Activated CD4-positive, alpha-beta T cell treated with anti-CD3 and anti-CD28 coated beads, Interleukin-2, amount 10 ng/mL, durations not matched to agents 7 days and 5 days (primary cell): ENCODE data around the gene CACNA1E. TPM values are rescaled to one million over a fixed set of nuclear protein-coding genes. Genes with fewer than 3 reads are reported as not detected.

ENCODE experiments used
- CTCF ChIA-PET: fragments of 350-600 bp; sonication (Branson Sonifier 250); formaldehyde crosslinking; loops from one replicate; lab custom pipeline; 2021; ENCODE audit warnings: antibody characterized with exemption; lab: Charles Lee
- POLR2A ChIA-PET: fragments of 350-600 bp; sonication (Branson Sonifier 250); formaldehyde crosslinking; loops from one replicate; lab custom pipeline; 2021; ENCODE audit warnings: antibody characterized with exemption; lab: Charles Lee
- DNase-seq: peaks from one replicate; pipeline ENCODE4 v3.0.0-alpha.2; 2020
- H3K27ac Mint-ChIP-seq: one replicate; pipeline ENCODE4 v1.8.0; 2021; ENCODE audit warnings: mild to moderate bottlenecking, moderate library complexity, mixed read lengths
- H3K27me3 Mint-ChIP-seq: one replicate; pipeline ENCODE4 v1.8.0; 2021; ENCODE audit warnings: mixed read lengths
- H3K36me3 Mint-ChIP-seq: one replicate; pipeline ENCODE4 v1.8.0; 2021; ENCODE audit warnings: low read depth, mixed read lengths
- H3K4me1 Mint-ChIP-seq: one replicate; pipeline ENCODE4 v1.8.0; 2021; ENCODE audit warnings: mixed read lengths
- H3K4me3 Mint-ChIP-seq: one replicate; pipeline ENCODE4 v1.8.0; 2021; ENCODE audit warnings: mild to moderate bottlenecking, moderate library complexity, mixed read lengths
- H3K9me3 Mint-ChIP-seq: one replicate; pipeline ENCODE4 v1.8.0; 2021; ENCODE audit warnings: mixed read lengths
- total RNA-seq, 2 experiments: library from RNA; stranded (reverse); gene quantifications; one replicate each; pipeline ENCODE4 v1.2.3, GENCODE V29; 2021

The CACNA1E gene
- total RNA-seq, 2 experiments from 2014 or later = not detected

- Mint-ChIP-seq H3K4me3 (no peak overlapping the region), H3K27me3 (peaks cover 11% of the 10 kb centered on the region), H3K36me3 (no peaks in the 10 kb centered on the region), H3K27ac (no peak overlapping the region), H3K4me1 (no peaks in the 10 kb centered on the region), H3K9me3 (no peaks in the 10 kb centered on the region)
- CTCF ChIA-PET = no interaction called here
- POLR2A ChIA-PET = no interaction called here
- DNase-seq = no peak
These were observed 282.2 kb downstream of the CACNA1E start for GRCh38 chr1:181765451-181766026.

DNA sequence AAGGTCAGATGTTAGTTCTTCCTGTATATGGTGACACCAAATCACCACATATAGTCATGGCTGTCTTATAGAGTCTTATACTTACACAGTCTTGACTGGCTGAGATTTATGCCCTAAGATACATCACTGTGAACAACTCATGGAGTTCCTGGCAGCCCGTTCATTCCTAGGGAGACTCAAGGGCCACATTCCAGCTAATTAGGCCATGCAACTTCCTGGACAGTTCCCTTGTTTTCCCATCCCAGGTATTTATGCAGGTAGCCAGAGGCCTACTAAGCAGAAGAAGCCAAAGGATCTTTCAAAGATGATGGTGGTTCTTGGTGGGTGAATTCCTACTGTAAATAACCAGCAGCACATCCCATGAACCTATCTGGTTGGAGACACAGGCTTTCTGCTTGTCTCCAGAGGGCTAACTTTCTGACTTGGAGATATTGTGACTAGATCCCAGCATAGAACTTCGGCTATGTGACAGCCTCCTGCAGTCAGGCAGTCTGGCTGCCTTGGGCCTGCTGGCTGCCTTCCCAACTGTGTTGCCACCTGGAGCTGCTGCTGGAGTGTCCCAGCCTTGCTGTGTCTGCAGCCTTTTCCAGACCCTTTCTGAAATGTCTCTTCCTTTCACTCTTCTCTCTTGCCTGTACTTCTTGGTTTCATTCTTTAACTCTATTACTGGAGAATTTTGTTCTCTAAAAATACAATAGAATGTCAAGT, 283.8 kb downstream of the CACNA1E start:
- Mint-ChIP-seq H3K4me1 (no peaks in the 10 kb centered on the region), H3K4me3 (no peak overlapping the region), H3K36me3 (no peaks in the 10 kb centered on the region), H3K27ac (no peak overlapping the region), H3K27me3 (peaks cover 5% of the 10 kb centered on the region), H3K9me3 (no peaks in the 10 kb centered on the region)
- DNase-seq = no peak
- ChIA-PET CTCF (no interaction called here), POLR2A (no interaction called here)

- no peak overlapping the region for H3K27ac Mint-ChIP-seq
- no peak for DNase-seq
- H3K9me3 Mint-ChIP-seq = no peaks in the 10 kb centered on the region
- H3K4me3 Mint-ChIP-seq = no peak overlapping the region
- H3K4me1 Mint-ChIP-seq = no peaks in the 10 kb centered on the region
- H3K36me3 Mint-ChIP-seq = no peaks in the 10 kb centered on the region
- peaks cover 5% of the 10 kb centered on the region for H3K27me3 Mint-ChIP-seq
- ChIA-PET CTCF (no interaction called here), POLR2A (no interaction called here)
These were observed 285.1 kb downstream of the CACNA1E start for GRCh38 chr1:181768211-181768929.

- POLR2A ChIA-PET = no interaction called here
- Mint-ChIP-seq H3K36me3 (no peaks in the 10 kb centered on the region), H3K4me3 (no peak overlapping the region), H3K4me1 (no peaks in the 10 kb centered on the region), H3K27ac (no peak overlapping the region), H3K9me3 (no peaks in the 10 kb centered on the region), H3K27me3 (peaks cover 5% of the 10 kb centered on the region)
- DNase-seq = no peak
- CTCF ChIA-PET = no interaction called here
These were observed 285.6 kb downstream of the CACNA1E start for GRCh38 chr1:181768930-181769280.

DNA sequence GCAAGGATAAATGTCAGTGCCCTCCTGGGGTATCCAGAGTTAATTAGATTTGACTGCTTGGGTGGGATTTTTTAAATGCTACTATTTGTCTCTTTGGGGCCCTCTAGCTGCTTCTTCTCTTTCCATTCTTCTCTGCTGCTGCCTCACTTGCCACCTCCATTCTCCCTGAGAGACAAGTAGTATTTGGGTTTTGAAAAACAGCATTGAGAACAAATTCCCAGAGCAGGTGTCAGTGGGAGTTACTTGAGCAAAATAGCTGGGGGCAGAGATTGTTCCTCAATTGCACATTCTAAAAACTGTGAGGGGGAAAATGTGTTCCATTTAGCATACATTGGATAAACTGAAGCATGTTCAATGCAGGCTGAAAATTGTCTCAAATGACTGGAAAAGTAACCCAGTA, 286.5 kb downstream of the CACNA1E start:
- Mint-ChIP-seq H3K36me3 (no peaks in the 10 kb centered on the region), H3K27me3 (peaks cover 5% of the 10 kb centered on the region), H3K27ac (no peak overlapping the region), H3K9me3 (no peaks in the 10 kb centered on the region), H3K4me1 (no peaks in the 10 kb centered on the region), H3K4me3 (no peak overlapping the region)
- DNase-seq = no peak
- ChIA-PET POLR2A (no interaction called here), CTCF (no interaction called here)

DNA sequence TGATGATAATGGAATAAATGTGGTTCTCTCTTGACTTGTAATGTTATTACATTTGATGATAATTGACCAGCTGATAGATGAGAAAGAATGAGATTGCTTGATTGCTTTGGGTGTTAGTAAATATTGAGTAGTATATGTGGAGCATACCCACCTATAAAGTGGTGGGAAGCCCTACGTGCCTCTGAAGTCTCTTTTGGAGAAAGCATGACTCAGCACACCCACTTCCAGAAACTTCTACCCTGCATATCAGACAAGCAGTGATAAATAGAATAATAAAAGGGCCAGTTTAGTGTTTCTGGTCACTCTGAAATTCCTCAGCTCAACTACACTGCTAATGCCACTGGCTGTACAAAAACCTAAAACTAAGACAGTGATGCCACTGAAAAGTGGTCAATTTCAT, 289.4 kb downstream of the CACNA1E start:
- Mint-ChIP-seq H3K9me3 (no peaks in the 10 kb centered on the region), H3K27me3 (peaks cover 5% of the 10 kb centered on the region), H3K27ac (no peak overlapping the region), H3K36me3 (no peaks in the 10 kb centered on the region), H3K4me1 (no peaks in the 10 kb centered on the region), H3K4me3 (no peak overlapping the region)
- ChIA-PET POLR2A (no interaction called here), CTCF (no interaction called here)
- DNase-seq = no peak

DNA sequence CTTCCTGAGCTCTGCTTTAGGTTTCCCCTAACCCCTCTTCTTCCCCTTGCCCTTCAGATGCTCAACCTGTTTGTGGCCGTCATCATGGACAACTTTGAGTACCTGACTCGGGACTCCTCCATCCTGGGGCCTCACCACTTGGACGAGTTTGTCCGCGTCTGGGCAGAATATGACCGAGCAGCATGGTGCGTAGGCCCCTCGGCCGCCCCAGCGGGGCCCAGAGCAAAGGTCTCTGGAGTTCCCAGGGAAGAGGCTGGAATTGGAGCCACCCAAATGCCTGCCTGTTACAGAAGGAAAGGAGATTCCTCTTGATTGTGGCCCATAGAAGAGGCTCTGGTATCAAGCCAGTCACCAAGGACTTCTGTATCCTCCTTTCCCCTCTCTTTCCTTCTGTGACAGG, 292.7 kb downstream of the CACNA1E start:
- POLR2A ChIA-PET = no interaction called here
- no peak overlapping the region for H3K4me3 Mint-ChIP-seq
- no peaks in the 10 kb centered on the region for H3K4me1 Mint-ChIP-seq

DNA sequence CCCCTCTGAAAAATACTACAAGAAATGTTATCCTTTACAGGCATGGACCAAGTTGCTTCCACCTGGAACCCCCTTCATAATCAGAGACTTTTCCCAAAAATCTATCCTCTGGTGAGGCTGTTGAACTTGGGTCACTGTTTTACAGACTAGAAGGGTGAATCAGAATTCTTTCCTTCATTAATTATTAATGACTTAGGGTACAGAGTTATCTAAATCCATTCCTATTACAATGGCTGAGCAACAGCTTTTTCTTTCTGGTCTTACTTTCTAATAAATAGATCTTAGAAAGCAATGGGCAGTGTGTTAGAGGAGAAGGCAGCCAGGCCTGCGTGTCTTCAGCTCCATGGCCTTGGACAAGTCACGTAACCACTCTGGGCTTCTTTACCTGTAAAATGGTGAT, 294.0 kb downstream of the CACNA1E start:
- no peaks in the 10 kb centered on the region for H3K36me3 Mint-ChIP-seq
- no peaks in the 10 kb centered on the region for H3K9me3 Mint-ChIP-seq
- CTCF ChIA-PET = no interaction called here
- no peaks in the 10 kb centered on the region for H3K4me1 Mint-ChIP-seq
- H3K27ac Mint-ChIP-seq = no peak overlapping the region
- DNase-seq = no peak
- H3K27me3 Mint-ChIP-seq = peaks cover 2% of the 10 kb centered on the region
- H3K4me3 Mint-ChIP-seq = no peak overlapping the region
- POLR2A ChIA-PET = no interaction called here

More for the DNA sequence above, 292.7 kb downstream of the CACNA1E start:
- CTCF ChIA-PET = no interaction called here
- no peak overlapping the region for H3K27ac Mint-ChIP-seq
- H3K27me3 Mint-ChIP-seq = no peaks in the 10 kb centered on the region
- H3K36me3 Mint-ChIP-seq = no peaks in the 10 kb centered on the region
- no peaks in the 10 kb centered on the region for H3K9me3 Mint-ChIP-seq
- no peak for DNase-seq

GRCh38 chr1:181777812-181778211, 294.5 kb downstream of the CACNA1E start:
- Mint-ChIP-seq H3K36me3 (no peaks in the 10 kb centered on the region), H3K27ac (no peak overlapping the region), H3K4me3 (no peak overlapping the region), H3K4me1 (no peaks in the 10 kb centered on the region), H3K27me3 (peaks cover 2% of the 10 kb centered on the region), H3K9me3 (no peaks in the 10 kb centered on the region)
- DNase-seq = no peak
- ChIA-PET POLR2A (no interaction called here), CTCF (no interaction called here)

DNA sequence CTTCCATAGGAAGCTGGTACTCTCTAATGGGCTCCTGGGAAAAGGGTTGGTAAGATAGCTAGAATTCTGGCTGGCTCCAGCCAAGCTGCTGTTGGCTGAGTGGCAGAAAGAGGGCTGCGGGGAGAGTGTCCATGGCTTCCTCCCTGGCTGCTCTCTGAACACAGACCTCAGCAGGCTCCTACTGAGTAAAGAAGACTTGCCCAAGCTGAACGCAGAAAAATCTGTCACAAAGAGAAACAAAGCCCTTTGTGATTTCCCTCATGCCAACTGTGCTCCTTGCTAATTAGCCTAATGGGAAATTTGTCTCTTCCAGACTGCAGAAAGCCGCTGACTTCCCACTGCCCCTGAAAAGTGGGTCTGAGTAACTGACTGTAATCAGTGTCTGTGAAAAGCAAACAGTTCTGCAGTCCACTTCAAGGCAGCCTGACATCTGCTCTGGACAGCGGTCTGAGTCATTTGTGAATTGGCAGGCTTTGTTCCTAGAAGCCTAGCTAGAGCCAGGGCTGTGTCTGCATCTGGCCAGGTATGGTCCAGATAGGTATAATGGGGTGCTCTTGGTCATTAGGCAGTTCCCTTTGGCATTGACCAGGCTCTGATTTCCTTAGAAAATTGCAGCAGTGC, 295.4 kb downstream of the CACNA1E start:
- peaks cover 2% of the 10 kb centered on the region for H3K27me3 Mint-ChIP-seq
- no peak overlapping the region for H3K4me3 Mint-ChIP-seq
- no peak overlapping the region for H3K27ac Mint-ChIP-seq
- POLR2A ChIA-PET = no interaction called here
- no peaks in the 10 kb centered on the region for H3K4me1 Mint-ChIP-seq
- no peaks in the 10 kb centered on the region for H3K36me3 Mint-ChIP-seq
- DNase-seq = no peak
- H3K9me3 Mint-ChIP-seq = no peaks in the 10 kb centered on the region
- CTCF ChIA-PET = interaction anchor here (0.9 kb wide), 1 partner anchor 158 kb away, joined by 3 read pairs; no protein-coding TSS in a partner anchor

- ChIA-PET CTCF (no interaction called here), POLR2A (no interaction called here)
- no peaks in the 10 kb centered on the region for H3K4me1 Mint-ChIP-seq
- H3K27me3 Mint-ChIP-seq = peaks cover 2% of the 10 kb centered on the region
- no peak overlapping the region for H3K27ac Mint-ChIP-seq
- H3K36me3 Mint-ChIP-seq = no peaks in the 10 kb centered on the region
- H3K9me3 Mint-ChIP-seq = no peaks in the 10 kb centered on the region
- DNase-seq = no peak
- no peak overlapping the region for H3K4me3 Mint-ChIP-seq
These were observed 296.0 kb downstream of the CACNA1E start for GRCh38 chr1:181779343-181779742.

- POLR2A ChIA-PET = no interaction called here
- no peaks in the 10 kb centered on the region for H3K4me1 Mint-ChIP-seq
These were observed 299.9 kb downstream of the CACNA1E start for GRCh38 chr1:181783208-181783607.

DNA sequence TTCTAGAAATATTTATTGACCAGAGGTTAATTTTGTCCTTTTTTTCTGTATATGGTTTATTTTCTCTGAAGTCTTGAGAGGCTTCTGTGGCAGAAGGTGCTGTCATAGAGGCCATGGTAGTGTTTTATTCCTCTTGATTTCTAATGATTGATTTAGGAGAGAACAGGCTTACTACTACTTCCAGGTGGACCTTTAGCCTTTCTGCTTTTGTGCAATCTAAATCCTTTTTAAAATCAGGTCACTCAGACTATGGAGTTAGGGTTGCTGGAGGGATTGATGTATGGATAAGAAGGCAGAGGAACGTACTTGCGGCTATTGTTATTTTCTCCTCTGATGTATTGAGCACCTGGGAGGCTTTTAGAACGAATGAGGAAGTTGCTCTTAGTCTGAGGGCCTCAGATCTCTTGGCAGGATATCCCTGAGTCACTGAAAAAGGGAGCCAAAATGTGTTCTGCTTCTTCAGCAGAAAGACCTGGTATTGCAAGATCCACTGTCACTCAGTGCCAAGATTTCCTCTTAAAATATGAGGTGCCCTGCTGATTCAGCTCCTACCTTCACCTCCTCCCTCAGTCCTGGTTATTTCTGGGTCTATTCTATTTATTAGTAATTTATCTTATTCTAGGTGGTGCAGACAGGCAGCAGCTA, 300.8 kb downstream of the CACNA1E start:
- DNase-seq = no peak
- H3K27ac Mint-ChIP-seq = no peak overlapping the region
- ChIA-PET POLR2A (no interaction called here), CTCF (no interaction called here)
- H3K27me3 Mint-ChIP-seq = peaks cover 4% of the 10 kb centered on the region
- no peaks in the 10 kb centered on the region for H3K36me3 Mint-ChIP-seq
- H3K4me1 Mint-ChIP-seq = no peaks in the 10 kb centered on the region
- H3K9me3 Mint-ChIP-seq = no peaks in the 10 kb centered on the region
- no peak overlapping the region for H3K4me3 Mint-ChIP-seq

More at GRCh38 chr1:181783208-181783607, 299.9 kb downstream of the CACNA1E start:
- Mint-ChIP-seq H3K27ac (no peak overlapping the region), H3K36me3 (no peaks in the 10 kb centered on the region), H3K4me3 (no peak overlapping the region), H3K27me3 (peaks cover 4% of the 10 kb centered on the region), H3K9me3 (no peaks in the 10 kb centered on the region)
- DNase-seq = no peak
- CTCF ChIA-PET = no interaction called here
